Measurements from ENCODE around the gene P3H4.

Gene P3H4

GRCh38 chr17:41769985-41770384 is 41.8 kb downstream of the P3H4 start:
- DNase-seq, result no peak

GRCh38 chr17:41769346-41769862 is 42.3 kb downstream of the P3H4 start:
- no peak for DNase-seq

- DNase-seq, result no peak
Observed at GRCh38 chr17:41768682-41769288, 43.0 kb downstream of the P3H4 start.

- no peak for DNase-seq
Observed at GRCh38 chr17:41767324-41768042, 44.3 kb downstream of the P3H4 start.

- no peak for DNase-seq
Observed at GRCh38 chr17:41766135-41766534, 45.6 kb downstream of the P3H4 start.

GRCh38 chr17:41763327-41763726 is 48.4 kb downstream of the P3H4 start:
- DNase-seq, result no peak

- no peak for DNase-seq
Observed at GRCh38 chr17:41762841-41763240, 48.9 kb downstream of the P3H4 start.

- DNase-seq, result no peak
Observed at GRCh38 chr17:41762391-41762790, 49.4 kb downstream of the P3H4 start.

- DNase-seq, result no peak
Observed at GRCh38 chr17:41760878-41761277, 50.9 kb downstream of the P3H4 start.

- DNase-seq, result no peak
Observed at GRCh38 chr17:41758601-41759000, 53.1 kb downstream of the P3H4 start.

GRCh38 chr17:41754066-41754465 is 57.7 kb downstream of the P3H4 start:
- DNase-seq, result no peak
